Fibroblast of lung (primary cell): Measurements from ENCODE around the gene CSPG4.

Experiments
- EZH2 ChIP-seq: IDR thresholded peaks from 2 replicates; pipeline ENCODE4 v1.5.1; 2012; ENCODE audit warnings: low read length, control low read depth, mild to moderate bottlenecking; ENCODE audit errors: missing control alignments
- TF ChIP-seq, protein P1 (sequence below), 2 donors: IDR thresholded peaks in 1 of 2; conservative IDR thresholded peaks in 1 of 2; 1 replicate in 1 of 2; 2 replicates in 1 of 2; pipeline ENCODE4 v1.5.1; 2011 to 2012; ENCODE audit warnings: low read length in 2 of 2, control low read depth in 1 of 2, inconsistent platforms in 1 of 2, low read depth in 1 of 2, mild to moderate bottlenecking in 1 of 2

GRCh38 chr15:75661756-75662140 is 50.9 kb downstream of the CSPG4 start:
- TF ChIP-seq, protein P1, sequence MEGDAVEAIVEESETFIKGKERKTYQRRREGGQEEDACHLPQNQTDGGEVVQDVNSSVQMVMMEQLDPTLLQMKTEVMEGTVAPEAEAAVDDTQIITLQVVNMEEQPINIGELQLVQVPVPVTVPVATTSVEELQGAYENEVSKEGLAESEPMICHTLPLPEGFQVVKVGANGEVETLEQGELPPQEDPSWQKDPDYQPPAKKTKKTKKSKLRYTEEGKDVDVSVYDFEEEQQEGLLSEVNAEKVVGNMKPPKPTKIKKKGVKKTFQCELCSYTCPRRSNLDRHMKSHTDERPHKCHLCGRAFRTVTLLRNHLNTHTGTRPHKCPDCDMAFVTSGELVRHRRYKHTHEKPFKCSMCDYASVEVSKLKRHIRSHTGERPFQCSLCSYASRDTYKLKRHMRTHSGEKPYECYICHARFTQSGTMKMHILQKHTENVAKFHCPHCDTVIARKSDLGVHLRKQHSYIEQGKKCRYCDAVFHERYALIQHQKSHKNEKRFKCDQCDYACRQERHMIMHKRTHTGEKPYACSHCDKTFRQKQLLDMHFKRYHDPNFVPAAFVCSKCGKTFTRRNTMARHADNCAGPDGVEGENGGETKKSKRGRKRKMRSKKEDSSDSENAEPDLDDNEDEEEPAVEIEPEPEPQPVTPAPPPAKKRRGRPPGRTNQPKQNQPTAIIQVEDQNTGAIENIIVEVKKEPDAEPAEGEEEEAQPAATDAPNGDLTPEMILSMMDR (conservative IDR thresholded peaks at IDR 0.05 in 1 of 2, IDR thresholded peaks at IDR 0.05 in 1 of 2; ENCODE audit: low read depth in 1 of 2, low read length in 2 of 2), result no peak
- no peak for TF ChIP-seq EZH2
